K562 (cell line): ENCODE results near the gene SNX10. TPM values are rescaled to one million over a fixed set of nuclear protein-coding genes. Genes with fewer than 3 reads are reported as not detected.

Source experiments
- ATAC-seq: fragments of 200-7000 bp; cut with Tn5 transposase; 3 replicates; pipeline ENCODE4 v1.9.1; 2020; ENCODE audit warnings: moderate library complexity
- BruUV-seq: library from RNA; stranded (reverse); fragments of 400-500 nt; replicated peaks from 2 replicates; lab custom pipeline; 2021; lab: Mats Ljungman, UMichigan
- CTCF ChIA-PET: fragments of 300-600 bp; formaldehyde crosslinking; extraction: SDS; loops from one replicate; lab custom pipeline; 2021; ENCODE audit warnings: low intra/inter-chr PET ratio; lab: Yijun Ruan, JAX
- POLR2A ChIA-PET: fragments of 300-600, 350-650 bp; sonication (Branson Sonifier 250); formaldehyde crosslinking; extraction: SDS; loops from one replicate; lab custom pipeline; 2021; ENCODE audit warnings: antibody characterized with exemption, inconsistent platforms; lab: Yijun Ruan, JAX
- DNase-seq, 4 experiments: peaks; one replicate each; pipeline versions ENCODE4 v3.0.0 to v3.0.0-alpha.2; 2011 to 2018; ENCODE audit warnings: low spot score in 3 of 4, mixed read lengths in 3 of 4; ENCODE audit errors: extremely low read depth in 1 of 4
- FAIRE-seq: peaks from 2 replicates; lab custom pipeline; 2011; peaks lifted over from hg19 to GRCh38; lab: Jason Lieb, UNC
- H2AFZ ChIP-seq: 2 replicates; pipeline ENCODE4 v1.6.0; 2011; ENCODE audit warnings: low read depth, low read length, control low read depth, inconsistent platforms
- H3K27ac ChIP-seq: fragments of 200-600 bp; 3 replicates; pipeline ENCODE4 v1.8.0; 2011; ENCODE audit warnings: low read depth, mild to moderate bottlenecking, control low read depth, inconsistent platforms, low read length, moderate library complexity, mixed read lengths; ENCODE audit errors: extremely low read depth
- H3K27me3 ChIP-seq, 2 experiments: fragments of 300-600 bp in 1 of 2; 2 replicates in 1 of 2; 3 replicates in 1 of 2; pipeline versions ENCODE4 v1.6.0 to v1.8.0; 2011; ENCODE audit warnings: inconsistent platforms in 2 of 2, low read length in 2 of 2, mild to moderate bottlenecking in 1 of 2, mixed read lengths in 1 of 2, moderate library complexity in 1 of 2; ENCODE audit not compliant: control insufficient read depth in 2 of 2, insufficient read depth in 2 of 2
- H3K36me3 ChIP-seq: fragments of 300-600 bp; 3 replicates; pipeline ENCODE4 v1.8.0; 2011; ENCODE audit warnings: mild to moderate bottlenecking, low read length, inconsistent platforms; ENCODE audit not compliant: control insufficient read depth, insufficient read depth
- H3K4me1 ChIP-seq, 2 experiments: fragments of 200-600 bp in 1 of 2; replicated peaks in 1 of 2; 2 replicates in 1 of 2; 3 replicates in 1 of 2; pipeline versions ENCODE4 v1.5.1 to v1.8.0; 2011; ENCODE audit warnings: inconsistent platforms in 2 of 2, low read length in 2 of 2, mild to moderate bottlenecking in 1 of 2, mixed read lengths in 1 of 2, moderate library complexity in 1 of 2; ENCODE audit not compliant: control insufficient read depth in 2 of 2, insufficient read depth in 2 of 2
- H3K4me2 ChIP-seq: 2 replicates; pipeline ENCODE4 v1.6.1; 2011; ENCODE audit warnings: low read length, control low read depth, inconsistent platforms, mixed read lengths; ENCODE audit not compliant: insufficient read depth
- H3K4me3 ChIP-seq: fragments of 200-600 bp; sonication (generic), shearing (Covaris generic); 2 replicates; pipeline ENCODE4 v1.5.1; 2016; ENCODE audit warnings: control low read depth, inconsistent platforms
- H3K79me2 ChIP-seq: fragments of 200-600 bp; 3 replicates; pipeline ENCODE4 v1.8.0; 2011; ENCODE audit warnings: low read length, inconsistent platforms; ENCODE audit not compliant: control insufficient read depth, insufficient read depth
- H3K9ac ChIP-seq, 2 experiments: 2 replicates each; pipeline versions ENCODE4 v1.6.0 to v1.6.1; 2011; ENCODE audit warnings: low read depth in 2 of 2, low read length in 2 of 2, control low read depth in 1 of 2, inconsistent platforms in 1 of 2, mild to moderate bottlenecking in 1 of 2, mixed read lengths in 1 of 2; ENCODE audit not compliant: insufficient read depth in 1 of 2
- H3K9me1 ChIP-seq: one replicate; pipeline ENCODE4 v1.6.0; 2011; ENCODE audit warnings: inconsistent platforms, mild to moderate bottlenecking, low read length, moderate library complexity; ENCODE audit not compliant: control insufficient read depth, insufficient read depth
- H3K9me3 ChIP-seq: replicated peaks from 2 replicates; pipeline ENCODE4 v1.5.1; 2011; ENCODE audit warnings: low read depth, low read length, inconsistent platforms; ENCODE audit not compliant: control insufficient read depth, insufficient read depth
- H4K20me1 ChIP-seq: replicated peaks from 2 replicates; pipeline ENCODE4 v1.6.1; 2011; ENCODE audit warnings: low read length, inconsistent platforms, mixed read lengths; ENCODE audit not compliant: control insufficient read depth, insufficient read depth
- CHD4 ChIP-seq: fragments of 200-600 bp; sonication (generic); IDR thresholded peaks from 3 replicates; pipeline ENCODE4 v1.6.1; 2012; ENCODE audit warnings: low read depth, mild to moderate bottlenecking, mixed read lengths, low read length, inconsistent platforms; ENCODE audit not compliant: insufficient read depth, insufficient replicate concordance, poor library complexity, severe bottlenecking
- EHMT2 ChIP-seq: fragments of 450-650 bp; IDR thresholded peaks from 2 replicates; pipeline ENCODE4 v1.6.1; 2018; ENCODE audit warnings: antibody characterized with exemption
- MIER1 ChIP-seq: fragments of 450-650 bp; IDR thresholded peaks from 2 replicates; pipeline ENCODE4 v1.6.1; 2016; ENCODE audit warnings: antibody characterized with exemption, mild to moderate bottlenecking, low read depth
- THRAP3 ChIP-seq: fragments of 450-650 bp; IDR thresholded peaks from 2 replicates; pipeline ENCODE4 v1.6.1; 2016; ENCODE audit warnings: mild to moderate bottlenecking, inconsistent platforms, borderline replicate concordance
- ZNF766 ChIP-seq: fragments of 200-800 bp; sonication (Bioruptor generic); conservative IDR thresholded peaks from 2 replicates; pipeline ENCODE4 v1.6.1; 2016; ENCODE audit warnings: missing genetic modification characterization, missing compliant biosample characterization
- WGBS: fragments of 100-300 bp; shearing (Covaris generic); methylation state at CpG from one replicate; pipeline ENCODE4 v1.1.6; 2016; ENCODE audit warnings: low coverage, mixed read lengths; ENCODE audit not compliant: insufficient coverage; ENCODE audit errors: missing lambda C conversion rate; 5-methylcytosine and 5-hydroxymethylcytosine counted together
- in situ Hi-C: fragments of 300-500 bp; cut with MboI; formaldehyde crosslinking; loops from 4 replicates; pipeline ENCODE4 v1.15.0; 2018; ENCODE audit warnings: inconsistent platforms, mixed read lengths
- intact Hi-C: fragments of 100-400 bp; cut with micrococcal nuclease; formaldehyde crosslinking; loops from 2 replicates; pipeline ENCODE4 v1.14.2; 2022
- polyA plus RNA-seq, 8 experiments: library from polyadenylated mRNA; depleted of rRNA in 4 of 8; stranded (reverse) in 5 of 8; unstranded in 3 of 8; fragments of >200 nt; fragmentation: Nextera tagmentation in 2 of 8; fragmentation: Illumina TruSeq in 1 of 8; extraction: Ambion mirVana in 2 of 8; extraction: Trizol in 1 of 8; gene quantifications; 2 replicates each; pipeline versions ENCODE4 v1.2.1 to v1.2.3, GENCODE V29; 2011 to 2014; ENCODE audit warnings: inconsistent platforms in 1 of 8, missing spikeins in 1 of 8
- total RNA-seq, 7 experiments: library from RNA; depleted of rRNA in 6 of 7; stranded (reverse); fragments of >200 nt in 6 of 7; fragmentation: Illumina TruSeq in 2 of 7; extraction: Trizol in 2 of 7; gene quantifications; 2 replicates each; pipeline versions ENCODE4 v1.2.1 to v1.2.3, GENCODE V29; 2011 to 2021; ENCODE audit warnings: low replicate concordance in 1 of 7
- TF ChIP-seq, protein P1 (sequence below): fragments of 450-650 bp; formaldehyde crosslinking; conservative IDR thresholded peaks from 2 replicates; pipeline ENCODE4 v1.4.0; 2022; ENCODE audit warnings: mild to moderate bottlenecking, missing genetic modification characterization
- TF ChIP-seq, protein P2 (sequence below), 2 experiments: fragments of 450-650 bp; IDR thresholded peaks; 2 replicates each; pipeline ENCODE4 v1.6.1; 2016
- TF ChIP-seq, protein P3 (sequence below): IDR thresholded peaks from 2 replicates; pipeline ENCODE4 v1.6.1; 2012; ENCODE audit warnings: low read depth, low read length, improper control_type of control experiment, borderline replicate concordance
- TF ChIP-seq, protein P4 (sequence below), 2 experiments: IDR thresholded peaks in 1 of 2; conservative IDR thresholded peaks in 1 of 2; 2 replicates each; pipeline ENCODE4 v1.6.1; 2016; ENCODE audit warnings: low read depth in 2 of 2, mild to moderate bottlenecking in 1 of 2, missing compliant biosample characterization in 1 of 2, missing genetic modification characterization in 1 of 2, moderate library complexity in 1 of 2

SNX10 gene
- total and polyA plus RNA-seq, 9 of the 15 experiments (the other 6 are each of a cell fraction or from before 2014, with no cell fraction given), result 6.9 to 16.5 (median 11.5) TPM

DNA sequence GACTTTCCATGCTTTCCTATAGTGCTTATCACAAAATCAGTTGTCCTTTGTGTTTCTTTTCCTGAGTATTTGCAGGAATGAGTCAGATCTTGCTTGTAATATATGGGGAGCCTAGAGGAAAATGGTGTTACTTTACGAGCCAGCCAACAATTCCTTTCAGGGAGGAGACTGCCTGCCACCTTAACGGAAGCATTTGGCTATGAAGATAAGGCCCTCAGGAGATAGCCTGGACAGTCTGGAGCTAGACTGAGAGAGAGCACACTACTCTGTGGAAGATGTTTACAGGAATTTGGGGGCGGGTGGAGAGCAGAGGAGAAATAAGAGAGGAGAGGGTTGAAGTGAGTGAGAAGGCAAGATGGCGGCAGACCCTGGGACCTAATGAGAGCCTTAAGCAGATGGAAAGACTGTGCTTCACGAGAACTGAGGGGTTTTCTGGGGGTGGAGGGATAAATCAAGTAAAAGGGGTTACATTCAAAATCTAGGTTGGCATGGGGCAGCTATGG, 126.3 kb downstream of the SNX10 start (continued):
- TF ChIP-seq, protein P1, sequence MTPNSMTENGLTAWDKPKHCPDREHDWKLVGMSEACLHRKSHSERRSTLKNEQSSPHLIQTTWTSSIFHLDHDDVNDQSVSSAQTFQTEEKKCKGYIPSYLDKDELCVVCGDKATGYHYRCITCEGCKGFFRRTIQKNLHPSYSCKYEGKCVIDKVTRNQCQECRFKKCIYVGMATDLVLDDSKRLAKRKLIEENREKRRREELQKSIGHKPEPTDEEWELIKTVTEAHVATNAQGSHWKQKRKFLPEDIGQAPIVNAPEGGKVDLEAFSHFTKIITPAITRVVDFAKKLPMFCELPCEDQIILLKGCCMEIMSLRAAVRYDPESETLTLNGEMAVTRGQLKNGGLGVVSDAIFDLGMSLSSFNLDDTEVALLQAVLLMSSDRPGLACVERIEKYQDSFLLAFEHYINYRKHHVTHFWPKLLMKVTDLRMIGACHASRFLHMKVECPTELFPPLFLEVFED, result peak; percentile 87; the same call in 1 of the 2 replicates
- TF ChIP-seq CHD4, result no peak
- TF ChIP-seq ZNF766 (CRISPR knock-in tag), result peak; percentile 84

DNA sequence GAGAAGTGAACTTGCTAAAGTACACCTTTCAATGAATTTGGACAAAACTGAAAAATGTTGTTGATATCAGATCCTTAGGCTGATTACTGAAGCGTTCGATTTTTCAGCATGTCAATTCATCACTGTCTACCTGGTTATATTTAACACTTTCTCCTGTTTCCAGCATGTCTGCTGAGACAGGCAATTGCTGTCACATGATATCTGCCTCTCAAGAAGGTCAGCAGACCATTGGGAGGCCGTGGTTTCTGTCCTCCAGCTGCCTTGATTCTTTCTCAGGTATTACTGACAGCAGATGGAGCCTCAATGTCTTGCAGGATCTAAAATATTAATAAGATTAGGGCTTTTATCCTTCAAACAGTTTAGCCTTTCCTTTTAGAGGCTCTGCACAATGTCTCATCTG, 127.5 kb downstream of the SNX10 start:
- CTCF ChIA-PET, result no interaction called here
- ATAC-seq (no peak), FAIRE-seq (peak; percentile 52), DNase-seq (peak in 1 of 4 experiments; percentile 41)
- Histone ChIP-seq H3K27ac (peak overlapping the region; percentile 80; the same call in 2 of the 3 replicates), H3K9ac (no peak overlapping the region), H3K9me1 (no peaks in the 10 kb centered on the region), H4K20me1 (no peaks in the 10 kb centered on the region), H3K79me2 (no peaks in the 10 kb centered on the region), H3K4me3 (no peak overlapping the region), H3K4me1 (peaks cover 10 to 45% of the 10 kb centered on the region in 2 experiments), H3K9me3 (no peaks in the 10 kb centered on the region), H2AFZ (peak overlapping the region; percentile 96), H3K36me3 (no peaks in the 10 kb centered on the region), H3K27me3 (no peaks in the 10 kb centered on the region), H3K4me2 (peak overlapping the region; percentile 5; the same call in 1 of the 2 replicates)
- intact Hi-C loops (no loop called here), in situ Hi-C loops (no loop called here)
- WGBS, result 27% methylated on average over 3 of the region's 3 CpGs
- POLR2A ChIA-PET, result interaction anchor here (0.6 to 3.9 kb wide), 3 partner anchors 9 to 1768 kb away, joined by 3 to 18 read pairs (median 4); no protein-coding TSS in a partner anchor
- BruUV-seq, result no TSS peak
- TF ChIP-seq, protein P2, sequence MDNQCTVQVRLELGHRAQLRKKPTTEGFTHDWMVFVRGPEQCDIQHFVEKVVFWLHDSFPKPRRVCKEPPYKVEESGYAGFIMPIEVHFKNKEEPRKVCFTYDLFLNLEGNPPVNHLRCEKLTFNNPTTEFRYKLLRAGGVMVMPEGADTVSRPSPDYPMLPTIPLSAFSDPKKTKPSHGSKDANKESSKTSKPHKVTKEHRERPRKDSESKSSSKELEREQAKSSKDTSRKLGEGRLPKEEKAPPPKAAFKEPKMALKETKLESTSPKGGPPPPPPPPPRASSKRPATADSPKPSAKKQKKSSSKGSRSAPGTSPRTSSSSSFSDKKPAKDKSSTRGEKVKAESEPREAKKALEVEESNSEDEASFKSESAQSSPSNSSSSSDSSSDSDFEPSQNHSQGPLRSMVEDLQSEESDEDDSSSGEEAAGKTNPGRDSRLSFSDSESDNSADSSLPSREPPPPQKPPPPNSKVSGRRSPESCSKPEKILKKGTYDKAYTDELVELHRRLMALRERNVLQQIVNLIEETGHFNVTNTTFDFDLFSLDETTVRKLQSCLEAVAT (IDR thresholded peaks at IDR 0.05), result no peak
- TF ChIP-seq THRAP3, result no peak
- TF ChIP-seq, protein P3, sequence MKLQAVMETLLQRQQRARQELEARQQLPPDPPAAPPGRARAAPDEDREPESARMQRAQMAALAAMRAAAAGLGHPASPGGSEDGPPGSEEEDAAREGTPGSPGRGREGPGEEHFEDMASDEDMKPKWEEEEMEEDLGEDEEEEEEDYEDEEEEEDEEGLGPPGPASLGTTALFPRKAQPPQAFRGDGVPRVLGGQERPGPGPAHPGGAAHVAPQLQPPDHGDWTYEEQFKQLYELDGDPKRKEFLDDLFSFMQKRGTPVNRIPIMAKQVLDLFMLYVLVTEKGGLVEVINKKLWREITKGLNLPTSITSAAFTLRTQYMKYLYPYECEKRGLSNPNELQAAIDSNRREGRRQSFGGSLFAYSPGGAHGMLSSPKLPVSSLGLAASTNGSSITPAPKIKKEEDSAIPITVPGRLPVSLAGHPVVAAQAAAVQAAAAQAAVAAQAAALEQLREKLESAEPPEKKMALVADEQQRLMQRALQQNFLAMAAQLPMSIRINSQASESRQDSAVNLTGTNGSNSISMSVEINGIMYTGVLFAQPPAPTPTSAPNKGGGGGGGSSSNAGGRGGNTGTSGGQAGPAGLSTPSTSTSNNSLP, result no peak
- TF ChIP-seq, protein P4, sequence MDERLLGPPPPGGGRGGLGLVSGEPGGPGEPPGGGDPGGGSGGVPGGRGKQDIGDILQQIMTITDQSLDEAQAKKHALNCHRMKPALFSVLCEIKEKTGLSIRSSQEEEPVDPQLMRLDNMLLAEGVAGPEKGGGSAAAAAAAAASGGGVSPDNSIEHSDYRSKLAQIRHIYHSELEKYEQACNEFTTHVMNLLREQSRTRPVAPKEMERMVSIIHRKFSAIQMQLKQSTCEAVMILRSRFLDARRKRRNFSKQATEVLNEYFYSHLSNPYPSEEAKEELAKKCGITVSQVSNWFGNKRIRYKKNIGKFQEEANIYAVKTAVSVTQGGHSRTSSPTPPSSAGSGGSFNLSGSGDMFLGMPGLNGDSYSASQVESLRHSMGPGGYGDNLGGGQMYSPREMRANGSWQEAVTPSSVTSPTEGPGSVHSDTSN (CRISPR knock-in tag; IDR thresholded peaks at IDR 0.05; ENCODE audit: low read depth), result no peak
- TF ChIP-seq, protein P4 (tag; conservative IDR thresholded peaks at IDR 0.05; ENCODE audit: low read depth), result 0 out of 2 replicates have a peak, but pooled peaks have one; percentile 22
- TF ChIP-seq MIER1, result no peak
- TF ChIP-seq EHMT2, result no peak
